HG03571 (cell line): ENCODE data around the gene RPS6KA2.

Experiments used
- ATAC-seq: cut with Tn5 transposase; IDR thresholded peaks from one replicate; pipeline ENCODE4 v1.9.1; 2021; ENCODE audit not compliant: unreplicated experiment

RPS6KA2 gene

GRCh38 chr6:166616261-166617238 is 10.5 kb downstream of the RPS6KA2 start:
- no peak for ATAC-seq

DNA sequence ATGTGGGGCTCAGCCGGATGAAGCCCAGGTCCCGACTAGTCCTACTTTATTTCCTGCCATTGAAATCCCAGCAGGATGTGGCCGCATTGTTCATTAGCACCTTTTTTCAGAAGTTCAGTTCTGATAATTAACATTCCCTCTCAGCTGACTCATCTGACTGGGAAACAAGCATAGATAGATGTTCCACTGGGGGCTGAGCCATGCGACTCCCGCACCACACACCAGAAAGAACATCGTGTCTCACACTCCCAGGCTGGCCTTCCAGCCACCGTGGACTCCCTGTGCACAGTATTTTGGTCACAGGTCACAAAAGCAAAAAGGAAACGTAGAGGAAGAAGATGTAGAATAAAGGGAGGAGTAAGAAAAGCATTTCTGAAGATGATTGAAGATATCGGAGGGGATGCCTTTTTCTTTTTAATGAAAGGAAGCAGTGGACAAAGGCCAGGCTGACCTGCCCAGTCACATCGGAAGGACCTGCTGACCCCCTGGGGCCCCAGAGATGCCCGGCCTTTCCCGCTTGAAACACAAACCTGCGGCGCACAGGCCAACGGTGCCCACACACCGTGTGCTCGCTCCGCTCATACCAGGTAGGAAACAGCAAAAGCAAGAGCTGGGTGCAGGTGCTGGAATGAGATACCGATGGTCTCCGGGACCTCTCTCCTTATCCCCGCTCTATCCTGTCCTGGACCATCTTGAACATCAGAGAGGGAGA is 11.8 kb downstream of the RPS6KA2 start:
- ATAC-seq, result no peak

DNA sequence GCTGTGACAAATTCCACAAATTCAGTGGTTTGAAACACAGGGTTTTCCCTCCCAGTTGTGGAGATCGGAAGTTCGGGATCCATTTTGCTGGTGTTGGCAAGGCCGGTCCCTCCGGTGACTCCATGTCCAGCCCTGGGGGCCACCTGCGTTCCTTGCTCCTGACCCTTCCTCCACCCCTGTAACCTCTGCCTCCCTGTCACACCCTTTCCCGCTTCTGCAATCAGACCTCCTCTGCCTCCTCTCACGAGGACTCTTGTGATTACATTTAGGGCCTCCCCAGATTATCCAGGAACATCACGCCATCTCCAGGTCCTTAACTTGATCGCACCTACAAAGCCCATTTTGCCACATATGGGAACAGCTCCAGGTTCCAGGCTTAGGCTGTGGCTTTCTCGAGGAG is 12.5 kb downstream of the RPS6KA2 start:
- no peak for ATAC-seq

DNA sequence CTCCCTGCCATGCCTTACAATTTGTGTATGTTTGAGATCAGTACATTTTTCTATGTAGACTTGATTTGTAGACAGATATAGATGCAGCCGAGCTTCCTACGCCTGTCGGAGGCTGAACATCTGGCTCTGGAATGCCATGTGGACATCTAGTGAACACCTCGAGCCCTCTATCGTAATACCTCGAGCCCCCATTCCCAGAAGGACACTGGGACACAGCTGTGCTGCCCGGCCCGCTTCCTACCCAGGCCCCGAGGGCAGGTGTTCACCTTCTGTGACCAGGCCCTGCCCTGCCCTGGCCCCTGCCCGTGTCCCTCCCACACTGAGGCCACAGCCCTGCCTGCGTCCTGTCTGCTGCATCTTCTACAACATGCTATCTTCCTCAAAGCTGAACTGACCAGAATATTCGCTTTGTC is 12.9 kb downstream of the RPS6KA2 start:
- no peak for ATAC-seq

- no peak for ATAC-seq
Measured at GRCh38 chr6:166613027-166613426, 14.0 kb downstream of the RPS6KA2 start.

DNA sequence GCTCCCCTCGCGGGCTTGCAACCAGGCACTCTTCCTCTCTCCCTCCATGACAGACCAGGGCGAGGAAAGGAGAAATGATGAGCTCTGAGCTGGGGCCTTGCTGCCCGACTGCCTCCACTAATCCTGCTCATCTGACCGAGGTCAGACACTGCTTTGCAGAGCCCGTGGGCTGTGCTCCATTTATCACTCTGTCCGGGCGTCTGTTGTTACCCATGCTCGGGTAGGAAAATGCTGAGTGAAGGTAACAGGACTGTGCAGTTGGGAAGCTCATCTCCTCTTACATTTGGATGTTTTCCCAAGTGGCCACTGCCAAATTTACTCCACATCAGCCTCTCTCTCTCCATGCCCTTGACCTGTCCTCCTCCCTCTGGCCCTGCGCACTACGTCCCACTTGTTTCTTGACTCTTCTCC is 14.6 kb downstream of the RPS6KA2 start:
- no peak for ATAC-seq

- ATAC-seq, result no peak
Measured at GRCh38 chr6:166611631-166612030, 15.4 kb downstream of the RPS6KA2 start.

GRCh38 chr6:166610069-166610468 is 17.0 kb downstream of the RPS6KA2 start:
- ATAC-seq, result no peak

- no peak for ATAC-seq
Measured at GRCh38 chr6:166608774-166609173, 18.3 kb downstream of the RPS6KA2 start.

DNA sequence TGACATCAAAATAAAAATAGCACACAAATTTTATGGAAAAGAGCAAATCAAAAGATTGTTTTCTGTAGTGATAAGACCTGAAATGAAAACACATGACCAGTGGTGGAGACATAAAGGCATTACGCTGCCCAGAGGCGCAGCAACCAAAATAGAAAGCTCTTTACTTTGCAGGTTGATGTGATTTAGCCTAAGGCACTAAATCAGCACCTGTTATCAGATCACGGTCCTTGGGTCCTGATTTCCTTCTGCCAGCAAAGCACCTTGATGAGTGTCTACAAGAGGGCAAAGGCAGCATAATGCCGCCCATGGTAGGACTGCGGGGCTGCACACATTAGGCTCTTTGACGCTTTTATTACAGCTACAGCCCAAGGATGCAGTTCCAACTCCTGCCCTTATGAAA is 21.3 kb downstream of the RPS6KA2 start:
- no peak for ATAC-seq

GRCh38 chr6:166604911-166605310 is 22.1 kb downstream of the RPS6KA2 start:
- ATAC-seq, result no peak

- ATAC-seq, result no peak
Measured at GRCh38 chr6:166604328-166604727, 22.7 kb downstream of the RPS6KA2 start.

- ATAC-seq, result no peak
Measured at GRCh38 chr6:166603043-166603690, 23.9 kb downstream of the RPS6KA2 start.

GRCh38 chr6:166601956-166602355 is 25.1 kb downstream of the RPS6KA2 start:
- no peak for ATAC-seq

GRCh38 chr6:166600931-166601330 is 26.1 kb downstream of the RPS6KA2 start:
- ATAC-seq, result no peak

GRCh38 chr6:166599205-166599604 is 27.8 kb downstream of the RPS6KA2 start:
- no peak for ATAC-seq

- no peak for ATAC-seq
Measured at GRCh38 chr6:166598441-166599138, 28.5 kb downstream of the RPS6KA2 start.

DNA sequence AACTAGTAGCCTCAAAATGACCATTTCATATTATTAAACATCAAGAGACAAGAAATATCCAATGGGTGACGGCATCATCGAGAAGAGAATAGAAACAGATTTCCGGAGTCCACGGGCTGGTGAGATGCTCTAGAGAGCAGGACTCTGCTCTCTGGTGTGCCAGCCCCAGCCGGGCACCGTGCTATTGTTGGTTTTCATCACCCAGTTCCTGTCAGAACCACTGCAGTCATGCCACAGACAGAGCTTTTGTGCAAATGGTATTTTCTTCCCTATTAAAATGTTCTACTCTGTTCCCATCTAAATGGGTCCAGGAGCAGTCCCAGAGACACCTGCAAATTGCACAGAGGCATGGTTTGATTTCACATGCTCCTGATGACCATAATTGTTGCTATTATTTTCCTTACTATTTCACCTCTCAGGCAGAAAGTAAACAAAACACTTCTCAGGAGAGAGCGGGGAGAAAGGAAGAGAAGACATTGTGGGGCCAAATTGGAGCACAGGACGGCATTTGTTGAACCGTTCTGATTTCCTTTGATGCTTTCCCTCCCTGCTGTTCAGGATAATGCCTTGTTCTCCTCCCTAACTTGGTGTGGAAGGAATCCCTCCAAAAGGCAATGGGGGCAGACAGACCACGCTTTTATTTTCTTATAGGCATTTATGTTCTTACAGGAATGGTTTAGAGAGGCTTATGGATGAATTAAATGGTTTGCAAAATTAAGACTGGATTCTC is 29.2 kb downstream of the RPS6KA2 start:
- ATAC-seq, result no peak

DNA sequence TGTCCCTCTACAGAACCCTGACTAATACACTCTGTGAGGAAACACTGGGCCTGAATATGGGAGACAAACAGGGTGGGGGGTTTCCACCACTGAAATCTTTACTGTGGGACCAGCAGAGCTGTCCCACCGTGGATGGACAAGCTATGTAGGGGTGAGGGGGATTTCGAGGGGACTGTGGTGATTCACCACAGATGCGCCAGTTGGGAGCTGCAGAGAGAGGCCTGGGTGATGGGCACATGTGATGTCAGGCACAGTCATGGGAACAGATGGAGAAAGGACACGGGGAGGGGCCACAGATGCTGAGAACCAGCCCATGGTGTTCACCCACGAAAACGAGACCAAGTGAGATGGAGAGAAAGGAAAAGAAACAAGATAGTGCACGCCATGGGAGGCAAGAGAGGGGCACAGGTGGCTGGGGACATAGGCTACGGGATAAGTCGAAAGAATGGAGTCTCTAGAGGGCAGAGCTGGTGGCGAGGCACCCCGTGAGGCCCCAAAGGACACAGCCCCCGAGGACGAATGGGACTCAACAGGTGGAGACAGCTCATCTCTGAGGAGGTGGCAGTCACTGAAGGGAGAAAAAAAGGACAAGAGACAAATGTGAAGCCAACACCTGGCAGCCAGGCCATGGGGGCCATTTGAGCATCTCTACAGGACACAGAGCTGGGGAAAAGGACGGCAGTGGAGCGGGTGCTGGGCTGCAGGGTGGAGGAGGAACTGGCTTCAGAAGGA is 30.1 kb downstream of the RPS6KA2 start:
- no peak for ATAC-seq

DNA sequence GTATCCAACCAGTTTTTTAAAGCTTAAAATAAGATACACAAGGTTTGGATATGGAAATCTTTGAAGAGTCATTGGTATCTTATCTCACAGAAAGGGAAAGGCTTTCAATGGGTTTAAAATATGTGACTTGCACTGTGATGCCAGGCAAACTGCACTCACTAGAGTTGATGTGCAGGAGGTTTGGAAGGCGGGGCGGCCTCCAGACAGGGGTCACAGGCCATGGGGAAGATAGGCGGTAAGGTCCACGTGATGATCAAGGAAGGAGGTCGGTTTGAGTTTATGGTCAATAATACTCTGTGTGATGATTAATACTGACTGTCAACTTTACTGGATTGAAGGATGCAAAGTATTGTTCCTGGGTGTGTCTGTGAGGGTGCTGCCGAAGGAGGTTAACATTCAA is 31.1 kb downstream of the RPS6KA2 start:
- no peak for ATAC-seq
